Trophoblast cell (in vitro differentiated cells and primary cell): Measurements from ENCODE around the gene PLCL1.

Experiments used
- DNase-seq, 2 donors: peaks; one replicate each; pipeline ENCODE4 v3.0.0-alpha.2; 2016
- H2AFZ ChIP-seq: 2 replicates; pipeline ENCODE4 v1.6.1; 2013; ENCODE audit warnings: low read length, moderate library complexity, mild to moderate bottlenecking; ENCODE audit not compliant: insufficient read depth, poor library complexity
- H2AK5ac ChIP-seq: 2 replicates; pipeline ENCODE4 v1.6.1; 2013; ENCODE audit warnings: mild to moderate bottlenecking, low read length
- H2BK120ac ChIP-seq: 2 replicates; pipeline ENCODE4 v1.6.1; 2013; ENCODE audit warnings: low read length, mild to moderate bottlenecking, moderate library complexity; ENCODE audit not compliant: insufficient read depth, poor library complexity
- H2BK12ac ChIP-seq: 2 replicates; pipeline ENCODE4 v1.6.1; 2013; ENCODE audit warnings: mild to moderate bottlenecking, low read length, moderate library complexity
- H2BK5ac ChIP-seq: 2 replicates; pipeline ENCODE4 v1.6.1; 2013; ENCODE audit warnings: low read length, low read depth, moderate library complexity, mild to moderate bottlenecking; ENCODE audit not compliant: poor library complexity
- H3K14ac ChIP-seq: 2 replicates; pipeline ENCODE4 v1.6.1; 2013; ENCODE audit warnings: mild to moderate bottlenecking, low read length
- H3K18ac ChIP-seq: 2 replicates; pipeline ENCODE4 v1.6.1; 2013; ENCODE audit warnings: mild to moderate bottlenecking, low read length
- H3K23ac ChIP-seq: 2 replicates; pipeline ENCODE4 v1.6.1; 2013; ENCODE audit warnings: low read length
- H3K27ac ChIP-seq: 2 replicates; pipeline ENCODE4 v1.5.1; 2013; ENCODE audit warnings: low read depth, mild to moderate bottlenecking, inconsistent platforms, low read length, moderate library complexity
- H3K27me3 ChIP-seq: 2 replicates; pipeline ENCODE4 v1.6.1; 2013; ENCODE audit warnings: inconsistent platforms, mild to moderate bottlenecking, low read length, moderate library complexity; ENCODE audit not compliant: insufficient read depth
- H3K36me3 ChIP-seq, 2 experiments: 1 replicate in 1 of 2; 2 replicates in 1 of 2; pipeline ENCODE4 v1.6.1; 2013; ENCODE audit warnings: low read length in 2 of 2, mild to moderate bottlenecking in 2 of 2, moderate library complexity in 1 of 2; ENCODE audit not compliant: insufficient read depth in 2 of 2, control insufficient read depth in 1 of 2
- H3K4ac ChIP-seq: 2 replicates; pipeline ENCODE4 v1.6.1; 2013; ENCODE audit warnings: low read depth, mild to moderate bottlenecking, low read length, moderate library complexity
- H3K4me1 ChIP-seq, 2 experiments: 1 replicate in 1 of 2; 2 replicates in 1 of 2; pipeline ENCODE4 v1.6.1; 2013; ENCODE audit warnings: low read length in 2 of 2, mild to moderate bottlenecking in 2 of 2, moderate library complexity in 1 of 2; ENCODE audit not compliant: insufficient read depth in 2 of 2, control insufficient read depth in 1 of 2
- H3K4me2 ChIP-seq: 2 replicates; pipeline ENCODE4 v1.6.1; 2013; ENCODE audit warnings: inconsistent platforms, mild to moderate bottlenecking, low read length, moderate library complexity
- H3K4me3 ChIP-seq: 2 replicates; pipeline ENCODE4 v1.5.1; 2013; ENCODE audit warnings: mild to moderate bottlenecking, low read depth, low read length, inconsistent platforms
- H3K79me1 ChIP-seq: one replicate; pipeline ENCODE4 v1.6.1; 2013; ENCODE audit warnings: low read length
- H3K79me2 ChIP-seq: 2 replicates; pipeline ENCODE4 v1.6.1; 2013; ENCODE audit warnings: low read length, mild to moderate bottlenecking; ENCODE audit not compliant: control insufficient read depth, insufficient read depth, poor library complexity
- H3K9ac ChIP-seq: 2 replicates; pipeline ENCODE4 v1.6.1; 2013; ENCODE audit warnings: mild to moderate bottlenecking, low read length
- H3K9me3 ChIP-seq: 2 replicates; pipeline ENCODE4 v1.6.1; 2013; ENCODE audit warnings: low read depth, mild to moderate bottlenecking, control low read depth, inconsistent platforms, low read length; ENCODE audit not compliant: insufficient read depth
- H4K12ac ChIP-seq: 2 replicates; pipeline ENCODE4 v1.6.1; 2013; ENCODE audit warnings: low read depth, mild to moderate bottlenecking, low read length, moderate library complexity
- H4K8ac ChIP-seq: 2 replicates; pipeline ENCODE4 v1.6.1; 2013; ENCODE audit warnings: low read depth, mild to moderate bottlenecking, low read length, moderate library complexity
- H4K91ac ChIP-seq: one replicate; pipeline ENCODE4 v1.6.1; 2013; ENCODE audit warnings: low read depth, mild to moderate bottlenecking, low read length, moderate library complexity
- WGBS: extraction: QIAGEN DNeasy Blood & Tissue Kit; methylation state at CpG from one replicate; pipeline ENCODE4 v1.1.7; 2013; ENCODE audit warnings: missing lambda C conversion rate; ENCODE audit not compliant: insufficient read length, insufficient coverage; ENCODE audit errors: extremely low coverage; 5-methylcytosine and 5-hydroxymethylcytosine counted together

Gene PLCL1

GRCh38 chr2:197786010-197786877, 18.1 kb upstream of the PLCL1 start:
- Histone ChIP-seq H3K18ac (no peak overlapping the region), H4K8ac (no peak overlapping the region), H4K12ac (no peak overlapping the region), H2BK12ac (no peak overlapping the region), H2BK120ac (no peak overlapping the region), H3K79me2 (no peaks in the 10 kb centered on the region), H3K4me1 (peaks cover 4 to 7% of the 10 kb centered on the region in 2 experiments), H2BK5ac (no peak overlapping the region), H3K4me2 (peak overlapping the region; percentile 52), H4K91ac (no peak overlapping the region), H3K79me1 (no peaks in the 10 kb centered on the region), H3K14ac (no peak overlapping the region), H3K23ac (no peak overlapping the region), H3K27me3 (peaks cover 14% of the 10 kb centered on the region), H3K4me3 (no peak overlapping the region), H3K9ac (no peak overlapping the region), H3K27ac (no peak overlapping the region), H3K4ac (no peak overlapping the region), H2AK5ac (no peak overlapping the region), H3K9me3 (no peaks in the 10 kb centered on the region), H3K36me3 (no peaks in the 10 kb centered on the region), H2AFZ (peak overlapping the region; percentile 23)
- DNase-seq: no peak
- WGBS: no CpG with 5 or more reads among the region's 79 CpGs

- Histone ChIP-seq H3K9ac (no peak overlapping the region), H2AK5ac (no peak overlapping the region), H4K8ac (no peak overlapping the region), H2BK5ac (no peak overlapping the region), H3K79me1 (no peaks in the 10 kb centered on the region), H3K4me3 (no peak overlapping the region), H3K36me3 (no peaks in the 10 kb centered on the region), H4K12ac (no peak overlapping the region), H3K27ac (no peak overlapping the region), H2BK120ac (no peak overlapping the region), H3K14ac (no peak overlapping the region), H3K9me3 (no peaks in the 10 kb centered on the region), H3K23ac (no peak overlapping the region), H3K27me3 (no peaks in the 10 kb centered on the region), H3K18ac (no peak overlapping the region), H3K4me2 (no peak overlapping the region), H2BK12ac (no peak overlapping the region), H2AFZ (no peak overlapping the region), H3K4me1 (no peaks in the 10 kb centered on the region), H3K4ac (no peak overlapping the region), H3K79me2 (no peaks in the 10 kb centered on the region), H4K91ac (no peak overlapping the region)
- no peak for DNase-seq
- no CpG with 5 or more reads among the region's 1 CpG for WGBS
Observed at GRCh38 chr2:197793456-197793855, 10.9 kb upstream of the PLCL1 start.

GRCh38 chr2:197795277-197795676, 9.1 kb upstream of the PLCL1 start:
- H3K4me3 ChIP-seq: no peak overlapping the region
- H3K14ac ChIP-seq: no peak overlapping the region
- no peaks in the 10 kb centered on the region for H3K9me3 ChIP-seq
- no peak overlapping the region for H3K4me2 ChIP-seq
- no peak overlapping the region for H2BK5ac ChIP-seq
- H3K79me1 ChIP-seq: no peaks in the 10 kb centered on the region
- no peak overlapping the region for H3K18ac ChIP-seq
- no peaks in the 10 kb centered on the region for H3K79me2 ChIP-seq
- H2AFZ ChIP-seq: no peak overlapping the region
- H4K91ac ChIP-seq: no peak overlapping the region
- no peak overlapping the region for H3K4ac ChIP-seq
- H3K27me3 ChIP-seq: no peaks in the 10 kb centered on the region
- H4K8ac ChIP-seq: no peak overlapping the region
- H2BK12ac ChIP-seq: no peak overlapping the region
- H3K4me1 ChIP-seq: no peaks in the 10 kb centered on the region
- H3K36me3 ChIP-seq: no peaks in the 10 kb centered on the region
- H3K9ac ChIP-seq: no peak overlapping the region
- H3K23ac ChIP-seq: no peak overlapping the region
- no peak overlapping the region for H2BK120ac ChIP-seq
- H3K27ac ChIP-seq: no peak overlapping the region
- H2AK5ac ChIP-seq: no peak overlapping the region
- H4K12ac ChIP-seq: no peak overlapping the region
- DNase-seq: no peak

- Histone ChIP-seq H3K14ac (no peak overlapping the region), H2BK120ac (no peak overlapping the region), H3K4me2 (no peak overlapping the region), H3K4me3 (no peak overlapping the region), H3K36me3 (no peaks in the 10 kb centered on the region), H3K4me1 (no peaks in the 10 kb centered on the region), H2BK5ac (no peak overlapping the region), H3K18ac (no peak overlapping the region), H2AK5ac (no peak overlapping the region), H3K79me1 (no peaks in the 10 kb centered on the region), H4K12ac (no peak overlapping the region), H3K27me3 (no peaks in the 10 kb centered on the region), H3K27ac (no peak overlapping the region), H2BK12ac (no peak overlapping the region), H3K9ac (no peak overlapping the region), H3K9me3 (no peaks in the 10 kb centered on the region), H2AFZ (no peak overlapping the region), H3K23ac (no peak overlapping the region), H3K79me2 (no peaks in the 10 kb centered on the region), H4K91ac (no peak overlapping the region), H3K4ac (no peak overlapping the region), H4K8ac (no peak overlapping the region)
- WGBS: 100% methylated on average over 1 of the region's 4 CpGs
- DNase-seq: no peak
Observed at GRCh38 chr2:197798187-197798586, 6.2 kb upstream of the PLCL1 start.
